GM12872 (cell line): Measurements from ENCODE around the gene PRLHR.

Source experiments
- CTCF ChIP-seq: IDR thresholded peaks from 3 replicates; pipeline ENCODE4 v1.5.1; 2011; ENCODE audit warnings: low read depth, mild to moderate bottlenecking, low read length, moderate library complexity; ENCODE audit not compliant: insufficient read depth

PRLHR gene

GRCh38 chr10:118626953-118627352, 31.5 kb upstream of the PRLHR start:
- peak; percentile 67 for TF ChIP-seq CTCF

GRCh38 chr10:118625504-118625903, 30.1 kb upstream of the PRLHR start:
- no peak for TF ChIP-seq CTCF

GRCh38 chr10:118624747-118625146, 29.3 kb upstream of the PRLHR start:
- TF ChIP-seq CTCF = no peak

- TF ChIP-seq CTCF = no peak
Observed at GRCh38 chr10:118621304-118621942, 26.0 kb upstream of the PRLHR start.

GRCh38 chr10:118610577-118610976, 15.1 kb upstream of the PRLHR start:
- no peak for TF ChIP-seq CTCF

- TF ChIP-seq CTCF = no peak
Observed at GRCh38 chr10:118607768-118608354, 12.4 kb upstream of the PRLHR start.

- no peak for TF ChIP-seq CTCF
Observed at GRCh38 chr10:118605694-118606093, 10.2 kb upstream of the PRLHR start.
